ENCODE data around the gene FETUB.

The FETUB gene

GRCh38 chr3:186638259-186638658 is 1.9 kb upstream of the FETUB start:
- no peak for DNase-seq

GRCh38 chr3:186640473-186640818 is 247 bp downstream of the FETUB start:
- no peak for DNase-seq

DNA sequence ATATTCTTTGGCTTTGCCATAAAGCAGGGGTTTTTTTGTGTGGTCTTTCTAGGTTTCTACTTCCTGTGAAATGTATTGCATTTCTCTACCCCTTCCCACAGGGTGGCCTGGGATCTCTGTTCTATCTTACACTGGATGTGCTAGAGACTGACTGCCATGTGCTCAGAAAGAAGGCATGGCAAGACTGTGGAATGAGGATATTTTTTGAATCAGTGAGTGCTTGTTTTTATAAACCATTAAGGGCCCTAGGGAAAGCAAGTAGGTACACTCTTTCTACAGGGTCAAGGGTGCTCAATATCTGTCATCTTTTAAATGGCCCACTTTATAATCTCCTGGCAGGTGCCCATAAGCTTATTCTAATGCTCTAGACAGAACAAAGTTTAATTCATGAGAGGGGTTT is 730 bp downstream of the FETUB start:
- no peak for DNase-seq

DNA sequence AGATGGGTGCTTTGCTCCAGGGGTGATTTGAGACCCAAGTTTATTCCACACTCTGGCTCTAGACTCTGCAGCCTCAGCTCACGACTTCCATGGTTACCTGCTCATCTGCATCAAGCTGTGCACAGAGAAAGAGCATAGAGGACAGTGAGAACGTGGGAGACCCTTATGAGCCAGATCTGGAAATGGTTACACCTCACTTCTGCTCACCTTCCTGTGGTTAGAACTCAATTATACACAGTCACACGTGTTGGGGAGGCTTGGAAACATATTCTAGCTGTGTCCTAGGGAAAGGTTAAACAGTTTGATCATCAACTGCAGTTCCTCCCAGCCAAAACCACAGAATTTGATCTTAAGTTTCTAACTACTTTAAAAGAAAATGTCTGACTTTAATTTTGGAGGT is 1.8 kb downstream of the FETUB start:
- DNase-seq, result no peak

- no peak for DNase-seq
Observed at GRCh38 chr3:186643493-186643892, 3.3 kb downstream of the FETUB start.

- no peak for DNase-seq
Observed at GRCh38 chr3:186644683-186645082, 4.5 kb downstream of the FETUB start.

GRCh38 chr3:186646106-186646505 is 5.9 kb downstream of the FETUB start:
- DNase-seq, result no peak

- no peak for DNase-seq
Observed at GRCh38 chr3:186646841-186647240, 6.6 kb downstream of the FETUB start.

GRCh38 chr3:186648851-186649250 is 8.7 kb downstream of the FETUB start:
- DNase-seq, result no peak

DNA sequence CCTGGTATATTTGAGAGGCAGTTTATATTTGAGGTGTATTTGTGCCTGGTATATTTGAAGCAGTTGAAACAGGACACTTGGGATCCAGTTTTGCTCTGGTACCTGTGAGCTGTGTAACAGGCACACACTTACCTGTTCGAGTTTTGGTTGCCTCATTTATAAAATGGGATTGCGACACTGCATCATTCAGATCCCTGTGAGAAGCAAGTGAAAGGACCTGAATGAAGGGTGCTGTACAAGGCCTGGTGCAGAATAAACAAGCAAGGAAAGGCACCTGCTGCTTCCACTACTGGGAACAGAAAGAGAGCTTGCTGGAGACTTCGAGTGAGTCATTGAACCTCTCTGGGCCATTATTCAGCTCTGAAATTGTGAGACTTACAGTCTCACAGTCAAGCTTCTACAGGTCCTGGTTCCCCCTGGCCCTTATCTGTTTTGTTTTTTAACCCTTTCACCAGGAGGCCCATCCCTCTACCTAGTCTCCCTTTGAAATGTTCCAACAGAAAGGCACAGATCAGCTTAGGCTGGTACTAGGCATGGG is 11.5 kb downstream of the FETUB start:
- no peak for DNase-seq

DNA sequence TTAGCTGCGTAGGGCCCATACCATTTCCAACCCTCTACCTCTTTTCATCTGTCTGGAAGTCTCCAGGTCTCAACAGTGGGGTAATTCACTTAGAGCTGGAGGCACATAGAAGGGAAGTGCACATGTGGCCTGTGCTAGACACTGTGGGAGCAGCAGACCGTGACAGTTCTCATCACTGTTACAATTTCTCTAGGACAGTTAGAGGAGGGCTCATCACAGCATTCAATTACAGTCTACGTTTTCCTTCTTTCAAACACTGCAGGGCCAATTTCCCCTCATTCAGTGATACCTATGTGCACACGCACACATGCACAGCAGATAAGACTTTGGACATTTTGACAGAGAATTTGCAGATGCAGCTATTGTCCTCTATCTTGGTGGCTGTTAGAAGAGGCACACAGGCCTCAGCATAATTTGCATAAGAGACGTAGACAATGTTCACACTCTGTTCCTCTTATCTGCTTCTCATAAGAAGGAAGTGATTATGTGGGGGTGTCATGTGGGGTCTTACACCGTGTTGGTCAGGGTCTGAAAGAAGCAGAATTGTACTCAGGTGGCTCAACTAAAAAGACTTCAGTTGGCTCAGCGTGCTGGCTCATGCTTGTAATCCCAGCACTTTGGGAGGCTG is 13.0 kb downstream of the FETUB start:
- no peak for DNase-seq

DNA sequence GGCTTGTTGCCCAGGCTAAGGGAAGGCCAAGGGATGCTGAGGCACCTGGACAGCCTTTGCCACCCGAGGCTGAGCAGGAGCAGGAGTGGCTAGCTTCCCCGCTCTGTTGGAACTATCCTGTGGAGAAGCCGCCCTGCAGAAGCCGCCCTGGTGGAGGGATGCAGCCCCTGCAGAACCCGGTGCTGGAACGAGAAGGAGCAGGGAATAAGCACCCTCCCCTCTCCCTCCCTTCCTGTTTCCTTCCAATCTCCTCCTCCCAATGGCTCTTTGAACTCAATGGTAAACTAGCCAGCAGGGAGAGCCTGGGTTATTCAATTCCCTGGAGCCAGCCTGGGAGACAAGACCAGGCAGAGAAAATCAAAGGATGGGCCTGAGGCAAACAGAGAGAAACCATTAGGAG is 13.8 kb downstream of the FETUB start:
- DNase-seq, result no peak

- DNase-seq, result no peak
Observed at GRCh38 chr3:186663361-186664118, 23.3 kb downstream of the FETUB start.

GRCh38 chr3:186664119-186664495 is 23.9 kb downstream of the FETUB start:
- DNase-seq, result no peak

- DNase-seq, result no peak
Observed at GRCh38 chr3:186664506-186664905, 24.3 kb downstream of the FETUB start.

- no peak for DNase-seq
Observed at GRCh38 chr3:186665625-186666188, 25.5 kb downstream of the FETUB start, which contains the start of gene HRG. Gene HRG (plus strand): TSS chr3:186666014. CDS start chr3:186666032, 18 bp downstream.

- DNase-seq, result no peak
Observed at GRCh38 chr3:186668426-186668825, 28.2 kb downstream of the FETUB start.

DNA sequence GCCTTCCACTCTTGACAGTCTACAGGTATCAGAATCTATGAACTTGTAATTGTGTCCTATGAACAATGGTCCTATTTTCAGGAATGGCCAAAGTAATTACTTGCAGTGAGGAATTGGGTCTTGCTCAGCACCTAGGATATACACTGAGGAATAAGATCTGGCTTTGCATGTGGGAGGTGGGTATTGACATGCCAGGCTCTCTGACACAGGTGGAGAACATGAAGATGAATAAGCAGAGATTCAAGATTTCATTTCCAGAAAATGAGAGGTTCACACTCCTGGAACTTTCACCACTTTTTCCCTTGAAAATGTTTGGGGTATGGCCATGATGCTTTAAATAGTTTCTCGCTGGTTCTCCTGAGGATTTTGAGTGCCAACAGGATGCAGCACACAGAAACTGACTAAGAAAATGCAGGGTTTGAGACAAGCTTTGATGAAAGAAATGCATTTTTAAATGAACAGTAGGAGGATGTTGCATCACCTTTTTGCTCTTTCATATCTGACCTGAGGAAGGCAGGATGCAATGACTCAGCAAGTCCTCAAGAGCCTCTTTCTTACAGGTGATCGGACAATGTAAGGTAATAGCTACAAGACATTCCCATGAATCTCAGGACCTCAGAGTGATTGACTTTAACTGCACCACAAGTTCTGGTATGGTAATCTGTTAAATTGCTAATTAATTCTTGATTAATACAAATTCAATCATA is 29.3 kb downstream of the FETUB start:
- no peak for DNase-seq

- no peak for DNase-seq
Observed at GRCh38 chr3:186670155-186670554, 30.0 kb downstream of the FETUB start.

DNA sequence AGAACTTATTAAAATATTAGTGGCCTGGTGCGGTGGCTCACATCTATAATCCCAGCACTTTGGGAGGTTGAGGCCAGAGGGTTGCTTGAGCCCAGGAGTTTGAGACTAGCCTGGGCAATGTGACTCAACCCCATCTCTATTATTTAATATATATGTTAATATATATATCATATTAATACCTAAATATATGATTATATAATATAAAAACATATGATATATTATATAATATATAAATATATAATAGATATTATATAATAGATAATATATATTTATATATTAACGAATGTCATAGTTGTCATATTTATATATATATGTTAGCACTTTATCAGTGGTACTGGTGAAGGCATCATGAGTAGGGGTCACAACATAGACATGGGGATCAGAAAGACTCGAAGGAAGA is 30.9 kb downstream of the FETUB start:
- DNase-seq, result no peak

DNA sequence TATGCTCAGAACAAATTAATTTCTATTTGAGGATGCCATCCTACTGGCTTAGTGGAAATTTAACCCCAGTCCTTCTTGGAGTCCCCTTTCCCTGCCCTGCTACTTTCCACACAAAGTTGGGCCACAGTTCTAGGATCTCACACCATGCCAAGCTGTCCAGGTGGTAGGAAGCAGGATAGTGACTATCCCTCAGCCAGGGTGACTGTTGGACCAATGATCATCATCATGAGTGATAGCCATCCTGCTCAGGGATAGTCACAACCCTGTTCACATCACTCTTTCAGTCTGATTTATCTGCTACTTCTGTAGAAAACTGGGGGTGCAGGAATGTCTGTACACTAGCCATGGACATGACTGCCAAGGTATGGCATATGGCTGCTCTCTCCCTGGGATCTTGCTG is 38.4 kb downstream of the FETUB start:
- no peak for DNase-seq

- DNase-seq, result no peak
Observed at GRCh38 chr3:186679151-186679550, 39.0 kb downstream of the FETUB start.

GRCh38 chr3:186680869-186681268 is 40.7 kb downstream of the FETUB start:
- DNase-seq, result no peak

DNA sequence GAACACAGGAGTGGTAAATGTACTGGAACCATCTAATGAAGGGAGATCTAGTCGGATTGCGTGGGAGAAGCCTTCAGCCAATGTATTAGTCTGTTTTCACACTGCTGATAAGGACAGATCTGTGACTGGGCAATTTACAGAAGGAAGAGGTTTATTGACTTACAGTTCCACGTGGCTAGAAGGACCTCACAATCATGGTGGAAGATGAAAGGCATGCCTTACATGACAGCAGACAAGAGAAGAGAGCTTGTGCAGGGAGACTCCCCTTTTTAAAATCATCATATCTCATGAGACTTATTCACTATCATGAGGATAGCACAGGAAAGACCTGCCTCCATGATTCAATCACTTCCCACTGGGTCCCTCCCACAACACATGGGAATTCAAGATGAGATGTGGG is 42.6 kb downstream of the FETUB start:
- DNase-seq, result no peak
